ENCODE results near the gene GRID1.

GRCh38 chr10:86071145-86071544 is 295.4 kb downstream of the GRID1 start:
- TF ChIP-seq GATA3 (IDR thresholded peaks at IDR 0.05; ENCODE audit: low read depth, low read length) (no peak), GATA2 (IDR thresholded peaks at IDR 0.05; ENCODE audit: low read depth, low read length) (no peak)

Data from SH-SY5Y (cell line).